GM10847 (cell line): ENCODE data around the gene PRDM2.
A peak's percentile ranks its signal among the peaks of the same experiment; 100 is the strongest.

Experiments used
- POLR2A ChIP-seq: IDR thresholded peaks from 2 replicates; pipeline ENCODE4 v1.6.1; 2011; ENCODE audit not compliant: insufficient read length; ENCODE audit errors: extremely low read depth

Gene PRDM2

GRCh38 chr1:13699936-13700520 lies at the start of gene PRDM2:
Gene PRDM2, plus strand, starts transcription at chr1:13700188. Its CDS starts 15,418 bp downstream, at chr1:13715606.
- TF ChIP-seq POLR2A, result peak; percentile 74

GRCh38 chr1:13651279-13651678 lies 48.7 kb upstream of the PRDM2 start:
- TF ChIP-seq POLR2A, result no peak

GRCh38 chr1:13652238-13652637 lies 47.8 kb upstream of the PRDM2 start:
- no peak for TF ChIP-seq POLR2A

GRCh38 chr1:13661539-13661938 lies 38.4 kb upstream of the PRDM2 start:
- TF ChIP-seq POLR2A, result no peak

GRCh38 chr1:13662493-13662892 lies 37.5 kb upstream of the PRDM2 start:
- no peak for TF ChIP-seq POLR2A

GRCh38 chr1:13663969-13664368 lies 36.0 kb upstream of the PRDM2 start:
- TF ChIP-seq POLR2A, result no peak

GRCh38 chr1:13664451-13664850 lies 35.5 kb upstream of the PRDM2 start:
- no peak for TF ChIP-seq POLR2A

GRCh38 chr1:13666317-13666716 lies 33.7 kb upstream of the PRDM2 start:
- no peak for TF ChIP-seq POLR2A

GRCh38 chr1:13667691-13668090 lies 32.3 kb upstream of the PRDM2 start:
- TF ChIP-seq POLR2A, result no peak

GRCh38 chr1:13674377-13674776 lies 25.6 kb upstream of the PRDM2 start:
- no peak for TF ChIP-seq POLR2A

GRCh38 chr1:13675151-13675651 lies 24.8 kb upstream of the PRDM2 start:
- no peak for TF ChIP-seq POLR2A

GRCh38 chr1:13677896-13678295 lies 22.1 kb upstream of the PRDM2 start:
- TF ChIP-seq POLR2A, result no peak

GRCh38 chr1:13679651-13680050 lies 20.3 kb upstream of the PRDM2 start:
- TF ChIP-seq POLR2A, result no peak

- no peak for TF ChIP-seq POLR2A
Measured at GRCh38 chr1:13681921-13682320, 18.1 kb upstream of the PRDM2 start.

- TF ChIP-seq POLR2A, result no peak
Measured at GRCh38 chr1:13682444-13682843, 17.5 kb upstream of the PRDM2 start.

- TF ChIP-seq POLR2A, result no peak
Measured at GRCh38 chr1:13683206-13683605, 16.8 kb upstream of the PRDM2 start.

GRCh38 chr1:13687151-13687715 lies 12.8 kb upstream of the PRDM2 start:
- no peak for TF ChIP-seq POLR2A
